HL-60/S4 treated with retinoic acid at 250 ng/mL for 4 days and 3 days (cell line): ENCODE measurements around the gene PCDHGB5.
"Not testable (repeated sequence)": the region's sequence is repeated elsewhere in the genome, so short reads cannot be mapped to it uniquely, and the experiment has no call there.

Experiments
- in situ Hi-C: fragments of 300-500 bp; cut with MboI; formaldehyde crosslinking; loops from 2 replicates; pipeline ENCODE4 v1.7.0; 2022; ENCODE audit warnings: low sequenced_read_pairs

PCDHGB5 gene

DNA sequence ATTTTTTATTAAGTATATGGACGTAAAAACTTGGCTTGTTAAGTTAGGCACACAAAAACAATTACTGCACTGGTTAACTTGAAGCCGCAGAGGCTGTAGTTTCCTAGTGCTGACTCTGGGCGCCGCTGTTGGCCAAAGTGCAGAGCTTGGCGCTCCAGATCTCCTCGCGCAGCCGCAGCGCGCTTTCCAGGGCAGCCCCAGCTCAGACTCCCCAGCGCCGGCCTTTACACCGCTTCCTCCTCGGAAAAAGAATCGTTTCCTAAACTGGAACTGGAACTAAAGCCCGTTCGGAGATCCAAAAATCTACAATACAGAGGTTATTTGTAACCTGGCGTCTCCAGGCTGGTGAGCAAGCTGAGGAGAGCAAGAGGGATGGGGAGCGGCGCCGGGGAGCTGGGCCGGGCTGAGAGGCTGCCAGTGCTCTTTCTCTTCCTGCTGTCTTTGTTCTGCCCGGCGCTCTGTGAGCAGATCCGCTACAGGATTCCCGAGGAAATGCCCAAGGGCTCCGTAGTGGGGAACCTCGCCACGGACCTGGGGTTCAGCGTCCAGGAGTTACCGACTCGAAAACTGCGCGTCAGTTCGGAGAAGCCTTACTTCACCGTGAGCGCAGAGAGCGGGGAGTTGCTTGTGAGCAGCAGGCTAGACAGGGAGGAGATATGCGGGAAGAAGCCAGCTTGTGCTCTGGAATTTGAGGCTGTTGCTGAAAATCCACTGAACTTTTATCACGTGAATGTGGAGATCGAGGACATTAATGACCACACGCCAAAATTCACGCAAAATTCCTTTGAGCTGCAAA lies at the start of gene PCDHGB5:
TSS of gene PCDHGB5 (plus strand) at position 192 of the 796 bp plus-strand sequence. CDS start at position 373, 181 bp downstream.
- in situ Hi-C loops = not testable (repeated sequence)

GRCh38 chr5:141349917-141350619 lies 47.7 kb upstream of the PCDHGB5 start, which contains the start of gene PCDHGB1:
Gene PCDHGB1 (plus strand): TSS chr5:141350099. CDS start chr5:141350261, 162 bp downstream.
- in situ Hi-C loops = no loop called here

- in situ Hi-C loops = no loop called here
These were observed 46.2 kb upstream of the PCDHGB5 start for GRCh38 chr5:141351591-141351990.

DNA sequence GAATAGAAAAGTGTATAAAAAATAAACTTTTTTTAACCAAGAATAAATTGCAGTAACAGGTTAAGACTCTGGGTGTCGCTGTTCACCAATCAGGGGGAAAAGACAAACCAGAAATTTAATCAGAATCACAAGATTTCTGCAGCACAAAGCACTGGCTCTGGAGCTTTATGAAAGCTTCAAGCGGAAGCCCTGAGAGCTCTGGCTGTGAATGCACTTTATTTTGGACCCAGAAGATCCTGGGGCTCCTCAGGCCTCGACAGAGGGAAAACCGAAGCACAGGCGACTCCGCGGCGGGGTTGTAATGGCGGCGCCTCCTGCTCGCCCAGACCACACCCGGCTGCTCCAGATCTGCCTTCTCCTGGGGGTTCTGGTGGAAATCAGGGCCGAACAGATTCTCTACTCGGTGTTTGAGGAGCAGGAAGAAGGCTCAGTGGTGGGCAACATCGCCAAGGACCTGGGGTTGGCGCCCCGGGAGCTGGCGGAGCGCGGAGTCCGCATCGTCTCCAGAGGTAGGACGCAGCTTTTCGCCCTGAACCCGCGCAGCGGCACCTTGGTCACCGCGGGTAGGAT lies 42.8 kb upstream of the PCDHGB5 start, which contains the start of gene PCDHGA4:
TSS of gene PCDHGA4 (plus strand) at position 122 of the 570 bp plus-strand sequence. CDS start at position 209, 87 bp downstream.
- in situ Hi-C loops = no loop called here

DNA sequence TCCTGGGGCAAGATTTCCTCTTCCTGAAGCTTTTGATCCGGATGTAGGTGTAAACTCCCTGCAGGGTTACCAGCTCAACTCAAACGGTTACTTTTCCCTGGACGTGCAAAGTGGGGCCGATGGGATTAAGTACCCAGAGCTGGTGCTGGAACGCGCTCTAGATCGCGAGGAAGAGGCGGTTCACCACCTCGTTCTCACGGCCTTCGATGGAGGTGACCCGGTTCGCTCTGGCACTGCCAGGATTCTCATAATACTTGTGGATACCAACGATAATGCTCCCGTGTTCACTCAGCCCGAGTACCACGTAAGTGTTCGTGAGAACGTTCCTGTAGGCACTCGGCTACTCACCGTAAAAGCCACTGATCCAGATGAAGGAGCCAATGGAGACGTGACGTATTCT lies 42.1 kb upstream of the PCDHGB5 start:
- in situ Hi-C loops = no loop called here

DNA sequence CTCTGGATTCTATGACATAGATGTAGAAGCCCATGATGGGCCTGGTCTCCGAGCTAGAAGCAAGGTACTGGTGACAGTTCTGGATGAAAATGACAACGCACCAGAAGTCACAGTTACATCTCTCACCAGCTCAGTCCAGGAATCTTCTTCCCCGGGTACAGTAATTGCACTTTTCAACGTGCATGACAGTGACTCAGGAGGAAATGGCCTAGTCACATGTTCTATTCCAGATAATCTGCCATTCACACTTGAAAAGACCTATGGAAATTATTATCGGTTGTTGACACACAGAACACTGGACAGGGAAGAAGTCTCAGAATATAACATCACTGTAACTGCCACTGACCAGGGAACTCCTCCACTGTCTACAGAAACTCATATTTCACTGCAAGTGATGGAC lies 41.6 kb upstream of the PCDHGB5 start:
- in situ Hi-C loops = no loop called here

GRCh38 chr5:141356950-141357349 lies 40.8 kb upstream of the PCDHGB5 start:
- in situ Hi-C loops = no loop called here

DNA sequence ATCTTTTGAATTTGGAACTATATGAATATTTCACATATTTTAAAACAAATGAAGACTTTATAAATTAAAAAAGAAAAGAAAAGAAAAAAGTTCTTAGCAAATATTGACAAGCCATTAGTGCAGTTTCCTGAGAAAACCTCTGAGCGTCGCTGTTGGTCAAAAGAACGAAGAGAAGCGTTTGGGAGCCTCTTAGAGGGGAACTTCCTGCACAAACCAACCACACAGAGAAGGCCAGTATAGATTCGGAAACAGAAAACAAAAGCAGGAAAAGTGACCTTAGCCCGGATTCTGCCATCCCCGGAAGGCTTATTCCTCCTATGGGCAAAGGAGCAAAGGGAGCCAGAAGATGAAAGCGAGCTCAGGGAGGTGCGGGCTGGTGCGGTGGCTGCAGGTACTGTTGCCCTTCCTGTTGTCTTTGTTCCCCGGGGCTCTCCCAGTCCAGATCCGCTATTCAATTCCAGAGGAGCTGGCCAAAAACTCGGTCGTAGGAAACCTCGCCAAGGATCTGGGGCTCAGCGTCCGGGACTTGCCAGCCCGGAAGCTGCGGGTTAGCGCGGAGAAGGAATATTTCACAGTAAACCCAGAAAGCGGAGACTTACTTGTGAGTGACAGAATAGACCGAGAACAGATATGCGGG lies 37.8 kb upstream of the PCDHGB5 start, which contains the start of gene PCDHGB2:
TSS of gene PCDHGB2 (plus strand) at position 205 of the 637 bp plus-strand sequence. CDS start at position 347, 142 bp downstream.
- in situ Hi-C loops = no loop called here

GRCh38 chr5:141360685-141361084 lies 37.1 kb upstream of the PCDHGB5 start:
- in situ Hi-C loops = no loop called here

GRCh38 chr5:141362719-141363118 lies 35.0 kb upstream of the PCDHGB5 start:
- in situ Hi-C loops = no loop called here

DNA sequence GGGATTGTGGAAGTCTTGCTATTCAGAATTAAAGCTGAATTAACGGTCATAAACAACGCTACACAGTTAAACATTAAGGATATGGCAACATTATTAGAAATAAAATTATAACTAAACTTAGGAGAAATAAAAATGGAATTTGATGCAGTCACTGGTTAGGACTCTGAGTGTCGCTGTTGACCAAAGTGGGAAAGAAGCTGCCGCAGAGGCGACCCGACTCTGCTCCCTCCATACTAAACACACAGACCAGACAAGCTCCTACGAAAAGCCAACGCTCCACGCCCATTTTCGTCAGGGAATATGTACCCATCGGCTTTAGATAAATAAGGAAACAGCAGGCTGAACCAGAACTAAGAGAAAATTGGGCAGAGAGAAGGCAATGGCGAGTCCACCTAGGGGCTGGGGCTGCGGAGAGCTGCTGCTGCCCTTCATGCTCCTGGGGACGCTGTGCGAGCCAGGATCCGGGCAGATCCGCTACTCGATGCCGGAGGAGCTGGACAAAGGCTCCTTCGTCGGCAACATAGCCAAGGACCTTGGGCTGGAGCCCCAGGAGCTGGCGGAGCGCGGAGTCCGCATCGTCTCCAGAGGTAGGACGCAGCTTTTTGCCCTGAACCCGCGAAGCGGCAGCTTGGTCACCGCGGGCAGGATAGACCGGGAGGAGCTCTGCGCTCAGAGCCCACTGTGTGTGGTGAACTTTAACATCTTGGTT lies 33.6 kb upstream of the PCDHGB5 start, which contains the start of gene PCDHGA5:
TSS of gene PCDHGA5 (plus strand) at position 211 of the 709 bp plus-strand sequence. CDS start at position 380, 169 bp downstream.
- in situ Hi-C loops = no loop called here

DNA sequence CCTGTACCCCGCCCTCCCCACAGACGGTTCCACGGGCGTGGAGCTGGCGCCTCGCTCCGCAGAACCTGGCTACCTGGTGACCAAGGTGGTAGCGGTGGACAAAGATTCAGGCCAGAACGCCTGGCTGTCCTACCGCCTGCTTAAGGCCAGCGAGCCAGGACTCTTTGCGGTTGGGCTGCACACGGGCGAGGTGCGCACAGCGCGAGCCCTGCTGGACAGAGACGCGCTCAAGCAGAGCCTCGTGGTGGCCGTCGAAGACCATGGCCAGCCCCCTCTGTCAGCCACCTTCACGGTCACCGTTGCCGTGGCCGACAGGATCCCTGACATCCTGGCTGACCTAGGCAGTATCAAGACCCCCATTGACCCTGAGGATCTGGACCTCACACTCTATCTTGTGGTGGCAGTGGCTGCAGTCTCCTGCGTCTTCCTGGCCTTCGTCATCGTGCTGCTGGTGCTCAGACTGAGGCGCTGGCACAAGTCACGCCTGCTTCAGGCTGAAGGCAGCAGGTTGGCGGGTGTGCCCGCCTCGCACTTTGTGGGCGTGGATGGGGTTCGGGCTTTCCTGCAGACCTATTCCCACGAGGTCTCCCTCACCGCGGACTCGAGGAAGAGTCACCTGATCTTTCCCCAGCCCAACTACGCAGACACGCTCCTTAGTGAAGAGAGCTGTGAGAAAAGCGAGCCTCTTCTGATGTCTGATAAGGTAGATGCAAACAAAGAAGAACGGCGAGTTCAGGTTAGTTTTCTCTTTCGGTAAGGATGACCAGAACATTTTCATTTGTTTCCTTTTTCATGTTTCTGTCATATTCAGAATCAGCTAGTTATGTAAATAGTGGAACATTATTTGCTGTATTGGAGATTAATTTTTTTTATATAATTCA lies 31.5 kb upstream of the PCDHGB5 start:
- in situ Hi-C loops = no loop called here

- in situ Hi-C loops = no loop called here
These were observed 27.5 kb upstream of the PCDHGB5 start, which contains the start of gene PCDHGB3 for GRCh38 chr5:141369994-141370848. Gene PCDHGB3 (plus strand): TSS chr5:141370242. CDS start chr5:141370395, 153 bp downstream.

DNA sequence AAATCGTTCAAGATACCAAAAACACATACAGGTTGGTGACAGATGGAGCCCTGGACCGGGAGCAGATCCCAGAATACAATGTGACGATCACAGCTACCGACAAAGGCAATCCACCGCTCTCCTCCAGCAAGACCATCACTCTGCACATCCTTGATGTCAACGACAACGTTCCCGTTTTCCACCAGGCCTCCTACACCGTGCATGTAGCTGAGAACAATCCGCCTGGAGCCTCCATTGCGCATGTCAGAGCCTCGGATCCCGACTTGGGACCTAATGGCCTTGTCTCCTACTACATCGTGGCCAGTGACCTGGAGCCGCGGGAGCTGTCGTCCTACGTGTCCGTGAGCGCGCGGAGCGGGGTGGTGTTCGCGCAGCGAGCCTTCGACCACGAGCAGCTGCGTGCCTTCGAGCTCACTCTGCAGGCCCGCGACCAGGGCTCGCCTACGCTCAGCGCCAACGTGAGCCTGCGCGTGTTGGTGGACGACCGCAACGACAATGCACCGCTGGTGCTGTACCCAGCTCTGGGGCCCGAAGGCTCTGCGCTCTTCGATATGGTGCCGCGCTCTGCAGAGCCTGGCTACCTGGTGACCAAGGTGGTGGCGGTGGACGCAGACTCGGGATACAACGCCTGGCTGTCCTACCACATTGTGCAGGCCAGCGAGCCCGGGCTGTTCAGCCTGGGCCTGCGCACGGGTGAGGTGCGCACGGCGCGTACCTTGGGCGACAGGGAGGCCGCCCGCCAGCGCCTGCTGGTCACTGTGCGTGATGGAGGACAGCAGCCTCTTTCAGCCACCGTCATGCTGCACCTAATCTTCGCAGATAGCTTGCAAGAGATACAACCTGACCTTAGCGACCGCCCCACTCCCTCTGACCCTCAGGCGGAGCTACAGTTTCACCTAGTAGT lies 25.9 kb upstream of the PCDHGB5 start:
- in situ Hi-C loops = no loop called here

DNA sequence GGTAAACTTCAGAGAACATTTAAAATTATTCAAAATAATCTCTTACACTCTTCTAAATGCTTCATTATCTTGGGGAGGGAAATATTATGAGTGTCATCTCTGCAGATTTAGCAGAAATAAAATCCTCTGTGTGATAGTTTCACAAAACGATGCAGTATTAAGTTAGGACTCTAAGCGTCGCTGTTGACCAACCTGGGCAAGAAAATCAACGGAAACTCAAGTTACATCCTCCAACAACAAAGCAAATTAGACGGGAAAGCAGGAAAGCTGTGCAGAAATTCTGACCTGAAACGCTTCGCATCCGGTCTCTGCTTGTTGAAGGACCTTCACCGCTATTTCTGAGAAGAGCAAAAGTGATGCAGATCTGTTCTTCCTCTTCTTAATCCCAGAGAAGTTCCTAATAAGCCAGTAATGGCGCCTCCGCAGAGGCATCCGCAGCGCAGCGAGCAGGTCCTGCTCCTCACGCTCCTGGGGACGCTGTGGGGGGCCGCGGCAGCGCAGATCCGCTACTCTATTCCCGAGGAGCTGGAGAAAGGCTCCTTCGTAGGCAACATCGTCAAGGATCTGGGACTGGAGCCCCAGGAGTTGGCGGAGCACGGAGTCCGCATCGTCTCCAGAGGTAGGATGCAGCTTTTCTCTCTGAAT lies 24.0 kb upstream of the PCDHGB5 start, which contains the start of gene PCDHGA6:
TSS of gene PCDHGA6 (plus strand) at position 219 of the 645 bp plus-strand sequence. CDS start at position 412, 193 bp downstream.
- in situ Hi-C loops = no loop called here

GRCh38 chr5:141374627-141375026 lies 23.1 kb upstream of the PCDHGB5 start:
- in situ Hi-C loops = no loop called here
